Measurements from ENCODE around the gene SERPINA1.

SERPINA1 gene

GRCh38 chr14:94386085-94387031 lies 2.0 kb downstream of the SERPINA1 start:
- H3K27ac ChIP-seq, result no peak overlapping the region
- TF ChIP-seq CTCF (conservative IDR thresholded peaks at IDR 0.05) (no peak), ZFX (IDR thresholded peaks at IDR 0.05) (no peak)

GRCh38 chr14:94385553-94386057 lies 2.8 kb downstream of the SERPINA1 start:
- H3K27ac ChIP-seq, result no peak overlapping the region
- TF ChIP-seq CTCF (conservative IDR thresholded peaks at IDR 0.05) (no peak), ZFX (IDR thresholded peaks at IDR 0.05) (no peak)

GRCh38 chr14:94384342-94384741 lies 4.1 kb downstream of the SERPINA1 start:
- H3K27ac ChIP-seq, result no peak overlapping the region
- TF ChIP-seq CTCF (conservative IDR thresholded peaks at IDR 0.05) (no peak), ZFX (IDR thresholded peaks at IDR 0.05) (no peak)

- no peak overlapping the region for H3K27ac ChIP-seq
- TF ChIP-seq ZFX (IDR thresholded peaks at IDR 0.05) (no peak), CTCF (conservative IDR thresholded peaks at IDR 0.05) (no peak)
Observed at GRCh38 chr14:94383777-94384176, 4.6 kb downstream of the SERPINA1 start.

GRCh38 chr14:94382716-94383596 lies 5.4 kb downstream of the SERPINA1 start:
- TF ChIP-seq ZFX (IDR thresholded peaks at IDR 0.05) (no peak), CTCF (conservative IDR thresholded peaks at IDR 0.05) (no peak)
- no peak overlapping the region for H3K27ac ChIP-seq

- TF ChIP-seq ZFX (IDR thresholded peaks at IDR 0.05), result no peak
- no peak for TF ChIP-seq CTCF (conservative IDR thresholded peaks at IDR 0.05)
Observed at GRCh38 chr14:94382099-94382715, 6.2 kb downstream of the SERPINA1 start.

More at GRCh38 chr14:94382099-94382715, 6.2 kb downstream of the SERPINA1 start:
- H3K27ac ChIP-seq, result no peak overlapping the region

Data from C4-2B (cell line).